Measurements from ENCODE around the gene PDZD11.
A peak's percentile ranks its signal among the peaks of the same experiment; 100 is the strongest.
"Not testable (repeated sequence)": the region's sequence is repeated elsewhere in the genome, so short reads cannot be mapped to it uniquely, and the experiment has no call there.

PDZD11 gene

GRCh38 chrX:70257423-70258288 lies 32.1 kb downstream of the PDZD11 start:
- DNase-seq (ENCODE audit: low spot score), result no peak

GRCh38 chrX:70255452-70255851 lies 34.3 kb downstream of the PDZD11 start:
- DNase-seq (ENCODE audit: low spot score), result no peak

- no peak for DNase-seq (ENCODE audit: low spot score)
Measured at GRCh38 chrX:70254909-70255308, 34.8 kb downstream of the PDZD11 start.

- no peak for DNase-seq (ENCODE audit: low spot score)
Measured at GRCh38 chrX:70254063-70254400, 35.7 kb downstream of the PDZD11 start.

GRCh38 chrX:70253377-70254062 lies 36.2 kb downstream of the PDZD11 start:
- peak; percentile 9 for DNase-seq (ENCODE audit: low spot score)

- DNase-seq (ENCODE audit: low spot score), result no peak
Measured at GRCh38 chrX:70252491-70252890, 37.2 kb downstream of the PDZD11 start.

- DNase-seq (ENCODE audit: low spot score), result no peak
Measured at GRCh38 chrX:70247252-70247651, 42.5 kb downstream of the PDZD11 start.

GRCh38 chrX:70244881-70245280 lies 44.8 kb downstream of the PDZD11 start:
- no peak for DNase-seq (ENCODE audit: low spot score)

GRCh38 chrX:70243601-70244000 lies 46.1 kb downstream of the PDZD11 start:
- not testable (repeated sequence) for DNase-seq (ENCODE audit: low spot score)

- DNase-seq (ENCODE audit: low spot score), result no peak
Measured at GRCh38 chrX:70241501-70241900, 48.2 kb downstream of the PDZD11 start.

GRCh38 chrX:70240751-70241150 lies 49.0 kb downstream of the PDZD11 start:
- DNase-seq (ENCODE audit: low spot score), result no peak

Measured in activated CD4-positive, alpha-beta T cell treated with anti-CD3 and anti-CD28 coated beads, Interleukin-2, Interleukin-4, amounts not matched to agents 100 ng/mL and 50 ng/mL, durations not matched to agents 16 hours and 8 hours (primary cell).